ENCODE results near the gene TSPAN33.

DNA sequence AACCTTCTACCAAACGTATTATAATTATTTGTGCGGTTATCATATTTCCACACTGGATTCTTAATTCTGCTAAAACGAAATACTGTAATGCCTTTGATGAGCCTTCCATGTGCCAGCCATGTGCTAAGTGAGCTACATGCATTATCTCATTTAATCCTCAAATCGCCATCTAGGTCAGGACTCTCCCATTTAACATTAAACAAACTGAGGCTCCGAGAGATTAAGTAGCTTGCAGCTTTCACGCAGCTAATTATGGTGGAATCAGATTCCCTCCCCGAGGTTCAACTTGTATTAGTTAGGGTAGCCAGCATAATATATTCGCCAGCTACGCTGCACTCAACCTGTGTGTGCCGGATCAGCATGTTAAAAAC lies 798 bp upstream of the TSPAN33 start:
- TF ChIP-seq RORA (CRISPR knock-in tag; IDR thresholded peaks at IDR 0.05) (no peak), KMT2B (CRISPR knock-in tag; IDR thresholded peaks at IDR 0.05) (no peak), BRCA1 (CRISPR knock-in tag; IDR thresholded peaks at IDR 0.05) (no peak), PHF21A (CRISPR knock-in tag; IDR thresholded peaks at IDR 0.05) (no peak), YY1 (IDR thresholded peaks at IDR 0.05; ENCODE audit: insufficient read depth, insufficient replicate concordance, low read depth, low read length) (no peak), MAFK (conservative IDR thresholded peaks at IDR 0.05 in 1 of 2, IDR thresholded peaks at IDR 0.05 in 1 of 2; ENCODE audit: low read length in 2 of 2) (no peak), MYC (CRISPR knock-in tag; IDR thresholded peaks at IDR 0.05; ENCODE audit: borderline replicate concordance) (no peak), JUNB (CRISPR knock-in tag; IDR thresholded peaks at IDR 0.05; ENCODE audit: borderline replicate concordance) (no peak), ISL2 (CRISPR knock-in tag; IDR thresholded peaks at IDR 0.05) (no peak), FOXK2 (IDR thresholded peaks at IDR 0.05) (no peak)
- TF ChIP-seq, protein P1, sequence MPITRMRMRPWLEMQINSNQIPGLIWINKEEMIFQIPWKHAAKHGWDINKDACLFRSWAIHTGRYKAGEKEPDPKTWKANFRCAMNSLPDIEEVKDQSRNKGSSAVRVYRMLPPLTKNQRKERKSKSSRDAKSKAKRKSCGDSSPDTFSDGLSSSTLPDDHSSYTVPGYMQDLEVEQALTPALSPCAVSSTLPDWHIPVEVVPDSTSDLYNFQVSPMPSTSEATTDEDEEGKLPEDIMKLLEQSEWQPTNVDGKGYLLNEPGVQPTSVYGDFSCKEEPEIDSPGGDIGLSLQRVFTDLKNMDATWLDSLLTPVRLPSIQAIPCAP (CRISPR knock-in tag; IDR thresholded peaks at IDR 0.05; ENCODE audit: low read depth) = no peak
- TF ChIP-seq, protein P2, sequence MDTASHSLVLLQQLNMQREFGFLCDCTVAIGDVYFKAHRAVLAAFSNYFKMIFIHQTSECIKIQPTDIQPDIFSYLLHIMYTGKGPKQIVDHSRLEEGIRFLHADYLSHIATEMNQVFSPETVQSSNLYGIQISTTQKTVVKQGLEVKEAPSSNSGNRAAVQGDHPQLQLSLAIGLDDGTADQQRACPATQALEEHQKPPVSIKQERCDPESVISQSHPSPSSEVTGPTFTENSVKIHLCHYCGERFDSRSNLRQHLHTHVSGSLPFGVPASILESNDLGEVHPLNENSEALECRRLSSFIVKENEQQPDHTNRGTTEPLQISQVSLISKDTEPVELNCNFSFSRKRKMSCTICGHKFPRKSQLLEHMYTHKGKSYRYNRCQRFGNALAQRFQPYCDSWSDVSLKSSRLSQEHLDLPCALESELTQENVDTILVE (CRISPR knock-in tag; IDR thresholded peaks at IDR 0.05) = no peak
- TF ChIP-seq, protein P3, sequence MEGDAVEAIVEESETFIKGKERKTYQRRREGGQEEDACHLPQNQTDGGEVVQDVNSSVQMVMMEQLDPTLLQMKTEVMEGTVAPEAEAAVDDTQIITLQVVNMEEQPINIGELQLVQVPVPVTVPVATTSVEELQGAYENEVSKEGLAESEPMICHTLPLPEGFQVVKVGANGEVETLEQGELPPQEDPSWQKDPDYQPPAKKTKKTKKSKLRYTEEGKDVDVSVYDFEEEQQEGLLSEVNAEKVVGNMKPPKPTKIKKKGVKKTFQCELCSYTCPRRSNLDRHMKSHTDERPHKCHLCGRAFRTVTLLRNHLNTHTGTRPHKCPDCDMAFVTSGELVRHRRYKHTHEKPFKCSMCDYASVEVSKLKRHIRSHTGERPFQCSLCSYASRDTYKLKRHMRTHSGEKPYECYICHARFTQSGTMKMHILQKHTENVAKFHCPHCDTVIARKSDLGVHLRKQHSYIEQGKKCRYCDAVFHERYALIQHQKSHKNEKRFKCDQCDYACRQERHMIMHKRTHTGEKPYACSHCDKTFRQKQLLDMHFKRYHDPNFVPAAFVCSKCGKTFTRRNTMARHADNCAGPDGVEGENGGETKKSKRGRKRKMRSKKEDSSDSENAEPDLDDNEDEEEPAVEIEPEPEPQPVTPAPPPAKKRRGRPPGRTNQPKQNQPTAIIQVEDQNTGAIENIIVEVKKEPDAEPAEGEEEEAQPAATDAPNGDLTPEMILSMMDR (CRISPR knock-in tag; IDR thresholded peaks at IDR 0.05) = no peak

All from HepG2 (cell line).